Natural killer cell (primary cell): Measurements from ENCODE around the gene PTGIS. TPM values are rescaled to one million over a fixed set of nuclear protein-coding genes. Genes with fewer than 3 reads are reported as not detected.

Source experiments
- ATAC-seq, 3 donors: fragments of 150-1000 bp in 2 of 3; fragments of 200-7000 bp in 1 of 3; cut with Tn5 transposase; 1 replicate in 1 of 3; 2 replicates in 2 of 3; pipeline ENCODE4 v1.10.0; 2021; ENCODE audit warnings: mild to moderate bottlenecking in 2 of 3, moderate library complexity in 2 of 3
- DNase-seq, 2 donors: peaks; one replicate each; pipeline versions ENCODE4 v3.0.0 to v3.0.0-alpha.2; 2013 to 2021; ENCODE audit warnings: mixed read lengths in 1 of 2
- H3K27ac ChIP-seq: one replicate; pipeline ENCODE4 v1.5.1; 2013; ENCODE audit warnings: mild to moderate bottlenecking, low read length
- H3K27me3 ChIP-seq: one replicate; pipeline ENCODE4 v1.6.1; 2013; ENCODE audit warnings: low read length; ENCODE audit not compliant: control insufficient read depth, insufficient read depth
- H3K36me3 ChIP-seq: one replicate; pipeline ENCODE4 v1.6.1; 2013; ENCODE audit warnings: low read length; ENCODE audit not compliant: control insufficient read depth, insufficient read depth
- H3K4me1 ChIP-seq: one replicate; pipeline ENCODE4 v1.6.1; 2013; ENCODE audit warnings: low read length; ENCODE audit not compliant: control insufficient read depth, insufficient read depth
- H3K4me3 ChIP-seq: one replicate; pipeline ENCODE4 v1.5.1; 2013; ENCODE audit warnings: low read length
- H3K9me3 ChIP-seq: one replicate; pipeline ENCODE4 v1.6.1; 2013; ENCODE audit warnings: low read length; ENCODE audit not compliant: control insufficient read depth, insufficient read depth
- H3K27ac Mint-ChIP-seq, 2 donors: one replicate each; pipeline ENCODE4 v1.8.0; 2022; ENCODE audit warnings: mild to moderate bottlenecking in 2 of 2, mixed read lengths in 2 of 2, moderate library complexity in 1 of 2
- H3K27me3 Mint-ChIP-seq, 2 donors: one replicate each; pipeline ENCODE4 v1.8.0; 2022; ENCODE audit warnings: low read depth in 2 of 2, mixed read lengths in 2 of 2
- H3K36me3 Mint-ChIP-seq: one replicate; pipeline ENCODE4 v1.8.0; 2022; ENCODE audit warnings: mixed read lengths
- H3K4me1 Mint-ChIP-seq, 2 donors: one replicate each; pipeline ENCODE4 v1.8.0; 2022; ENCODE audit warnings: mixed read lengths in 2 of 2
- H3K4me3 Mint-ChIP-seq: one replicate; pipeline ENCODE4 v1.8.0; 2022; ENCODE audit warnings: mild to moderate bottlenecking, moderate library complexity, mixed read lengths
- H3K9me3 Mint-ChIP-seq, 2 donors: one replicate each; pipeline ENCODE4 v1.8.0; 2022; ENCODE audit warnings: mixed read lengths in 2 of 2
- CTCF ChIP-seq: fragments of 200-600 bp; IDR thresholded peaks from one replicate; pipeline ENCODE4 v1.8.0; 2022; ENCODE audit warnings: antibody characterized with exemption
- WGBS: methylation state at CpG from one replicate; pipeline ENCODE4 v1.1.7; 2013; ENCODE audit warnings: missing lambda C conversion rate; ENCODE audit not compliant: insufficient coverage; 5-methylcytosine and 5-hydroxymethylcytosine counted together
- intact Hi-C: fragments of 100-400 bp; cut with micrococcal nuclease; formaldehyde crosslinking; loops from one replicate; pipeline ENCODE4 v1.14.2; 2022
- total RNA-seq, 4 donors: library from RNA; stranded (reverse); fragments of 120-200 nt in 1 of 4; gene quantifications; one replicate each; pipeline versions ENCODE4 v1.2.3 to v1.2.4, GENCODE V29; 2013 to 2022

Gene PTGIS
- total RNA-seq, 3 donors from 2014 or later (not counting 1 experiment from before 2014, with no cell fraction given): not detected

- peaks cover 3% of the 10 kb centered on the region for H3K27me3 ChIP-seq
Observed at GRCh38 chr20:49510562-49511122, 57.3 kb downstream of the PTGIS start.

DNA sequence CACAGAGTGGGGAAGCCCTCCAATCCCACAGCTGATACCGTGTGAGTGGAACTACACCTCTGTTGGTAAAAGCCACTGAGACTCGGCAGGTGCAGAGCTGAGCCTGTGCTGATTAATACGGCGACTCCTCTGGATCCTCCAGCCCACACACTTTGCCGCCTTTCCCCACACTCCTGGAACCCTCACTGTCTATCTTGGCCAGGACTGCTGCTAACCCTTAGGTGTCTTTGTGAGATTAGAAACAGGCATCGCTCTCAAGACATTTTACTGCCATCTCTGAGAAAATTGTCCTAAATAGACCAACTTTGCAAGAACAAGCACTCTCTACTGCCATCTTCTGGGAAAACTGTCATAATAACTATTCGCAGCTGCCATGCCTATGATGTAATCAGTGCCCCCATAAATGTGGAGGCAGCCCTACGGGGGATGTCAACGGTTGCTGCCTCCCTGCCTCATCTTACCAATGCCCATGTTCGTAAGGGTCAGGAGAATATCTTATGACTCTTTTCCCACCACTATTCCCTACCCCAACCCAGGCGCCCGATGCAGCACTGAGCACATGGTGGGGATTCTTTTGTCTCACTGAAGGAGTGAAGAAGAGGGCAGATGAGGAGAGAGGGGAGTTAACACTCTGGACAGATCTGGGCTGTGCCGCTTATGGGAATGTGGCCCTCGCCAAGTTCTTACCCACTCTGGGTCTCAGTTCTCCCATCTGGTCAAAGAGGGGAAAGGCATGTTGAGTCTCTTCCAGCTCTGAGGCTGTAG is 59.3 kb downstream of the PTGIS start:
- DNase-seq (peak in 1 of 2 donors; percentile 54), ATAC-seq (peak in 1 of 3 donors; percentile 38)
- H3K4me3 Mint-ChIP-seq: no peak overlapping the region
- H3K4me1 ChIP-seq: no peaks in the 10 kb centered on the region
- no peaks in the 10 kb centered on the region for H3K36me3 ChIP-seq
- intact Hi-C loops: no loop called here
- H3K36me3 Mint-ChIP-seq: no peaks in the 10 kb centered on the region
- H3K27me3 Mint-ChIP-seq: peaks cover 19 to 31% of the 10 kb centered on the region in 2 donors
- 54% methylated on average over 12 of the region's 14 CpGs for WGBS
- no peaks in the 10 kb centered on the region for H3K27me3 ChIP-seq
- no peaks in the 10 kb centered on the region for H3K9me3 Mint-ChIP-seq
- no peak overlapping the region for H3K27ac ChIP-seq
- no peaks in the 10 kb centered on the region for H3K9me3 ChIP-seq
- H3K27ac Mint-ChIP-seq: no peak overlapping the region
- H3K4me1 Mint-ChIP-seq: no peaks in the 10 kb centered on the region
- peak; percentile 17 for TF ChIP-seq CTCF
- no peak overlapping the region for H3K4me3 ChIP-seq

More at GRCh38 chr20:49510562-49511122, 57.3 kb downstream of the PTGIS start:
- Mint-ChIP-seq H3K27me3 (peaks cover 22 to 33% of the 10 kb centered on the region in 2 donors), H3K36me3 (no peaks in the 10 kb centered on the region), H3K4me1 (no peaks in the 10 kb centered on the region), H3K9me3 (no peaks in the 10 kb centered on the region), H3K4me3 (no peak overlapping the region), H3K27ac (no peak overlapping the region)
- intact Hi-C loops: no loop called here
- WGBS: 70% methylated on average over 12 of the region's 12 CpGs
- DNase-seq (no peak), ATAC-seq (no peak)
- H3K36me3 ChIP-seq: no peaks in the 10 kb centered on the region
- H3K4me3 ChIP-seq: no peak overlapping the region
- no peaks in the 10 kb centered on the region for H3K9me3 ChIP-seq
- TF ChIP-seq CTCF: no peak
- no peak overlapping the region for H3K27ac ChIP-seq
- no peaks in the 10 kb centered on the region for H3K4me1 ChIP-seq

DNA sequence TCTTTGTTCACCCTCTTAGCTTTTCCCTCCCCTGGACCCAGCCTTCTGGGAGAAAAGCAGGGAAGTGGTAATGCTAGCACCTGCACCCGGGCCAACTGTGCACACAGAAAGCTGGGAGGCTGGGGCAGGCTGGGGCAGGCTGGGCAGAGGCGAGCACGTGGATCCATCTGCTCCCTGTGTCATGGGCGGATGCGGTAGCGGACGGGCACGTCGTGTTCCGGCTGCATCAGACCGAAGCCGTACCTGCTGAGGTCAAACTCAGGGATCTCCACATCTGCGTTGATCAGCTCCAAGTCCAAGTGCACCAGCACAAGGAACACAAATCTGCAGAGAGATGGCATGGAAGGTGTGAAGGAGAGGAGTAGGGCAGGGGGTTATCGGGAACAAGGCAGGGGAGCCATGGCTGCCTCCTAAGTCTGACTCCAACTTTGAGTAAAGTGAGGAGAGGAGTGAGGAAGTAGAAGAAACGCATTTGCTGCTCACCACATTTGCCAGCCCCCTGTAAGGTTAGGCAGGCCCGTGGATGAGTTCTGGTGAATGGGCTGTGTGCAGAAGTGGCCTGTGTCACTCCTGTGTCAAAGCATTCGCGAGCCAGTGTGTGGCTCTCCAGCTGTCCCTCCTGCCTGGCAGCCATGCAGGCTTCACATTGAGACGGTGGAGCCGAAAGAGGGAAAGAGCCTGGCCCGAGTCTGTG is 60.0 kb downstream of the PTGIS start:
- Mint-ChIP-seq H3K27ac (no peak overlapping the region), H3K9me3 (no peaks in the 10 kb centered on the region), H3K36me3 (no peaks in the 10 kb centered on the region), H3K4me3 (no peak overlapping the region), H3K4me1 (no peaks in the 10 kb centered on the region), H3K27me3 (peaks cover 21 to 36% of the 10 kb centered on the region in 2 donors)
- Histone ChIP-seq H3K9me3 (no peaks in the 10 kb centered on the region), H3K36me3 (no peaks in the 10 kb centered on the region), H3K4me1 (no peaks in the 10 kb centered on the region), H3K27me3 (no peaks in the 10 kb centered on the region), H3K27ac (no peak overlapping the region), H3K4me3 (no peak overlapping the region)
- DNase-seq: no peak
- intact Hi-C loops: no loop called here
- 84% methylated on average over 21 of the region's 21 CpGs for WGBS
- no peak for ATAC-seq
- no peak for TF ChIP-seq CTCF
